ENCODE results near the gene TNRC6B. TPM values are rescaled to one million over a fixed set of nuclear protein-coding genes. Genes with fewer than 3 reads are reported as not detected.

The TNRC6B gene
- total RNA-seq, 1 donor from 2014 or later = 51.2 TPM

DNA sequence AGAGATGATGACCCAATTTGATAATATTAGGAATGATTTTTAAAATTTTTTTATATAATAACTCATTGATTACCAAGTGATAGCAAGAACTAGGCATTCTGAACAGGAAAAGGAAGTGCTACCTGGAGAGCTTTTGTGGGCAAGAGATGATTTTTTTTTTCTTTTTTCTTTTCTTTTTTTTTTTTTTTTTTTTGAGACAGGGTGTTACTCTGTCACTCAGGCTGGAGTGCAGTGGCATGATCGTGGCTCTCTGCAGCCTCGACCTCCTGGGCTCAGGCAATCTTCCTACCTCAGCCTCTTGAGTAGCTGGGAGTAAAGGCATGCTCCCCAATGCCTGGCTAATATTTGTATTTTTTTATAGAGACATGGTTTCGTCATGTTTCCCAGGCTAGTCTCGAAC lies 40.4 kb downstream of the TNRC6B start:
- H2AFZ ChIP-seq (ENCODE audit: low read depth, low read length) = no peak overlapping the region
- H3K36me3 ChIP-seq (ENCODE audit: insufficient read depth, low read length) = no peaks in the 10 kb centered on the region
- H3K4me3 ChIP-seq (ENCODE audit: insufficient read depth, low read depth, low read length) = no peak overlapping the region
- no peak for TF ChIP-seq EZH2 (IDR thresholded peaks at IDR 0.05; ENCODE audit: insufficient read depth, low read length)
- TF ChIP-seq CTCF (IDR thresholded peaks at IDR 0.05; ENCODE audit: insufficient read depth, low read depth, low read length) = no peak
- no peak overlapping the region for H3K4me2 ChIP-seq (ENCODE audit: low read length)
- peaks cover 10% of the 10 kb centered on the region for H3K4me1 ChIP-seq (ENCODE audit: insufficient read depth, low read length)
- Mint-ChIP-seq H3K27ac (ENCODE audit: unreplicated experiment) (no peak overlapping the region), H3K4me3 (ENCODE audit: unreplicated experiment) (no peak overlapping the region), H3K27me3 (ENCODE audit: low read depth, unreplicated experiment) (no peaks in the 10 kb centered on the region), H3K4me1 (ENCODE audit: low read depth, unreplicated experiment) (peaks cover 35% of the 10 kb centered on the region), H3K36me3 (ENCODE audit: low read depth, unreplicated experiment) (peaks cover 3% of the 10 kb centered on the region), H3K9me3 (ENCODE audit: unreplicated experiment) (peaks cover 2% of the 10 kb centered on the region)
- no peak for DNase-seq (ENCODE audit: low read depth)
- H4K20me1 ChIP-seq (ENCODE audit: insufficient read depth, low read length) = peaks cover 99% of the 10 kb centered on the region
- H3K9ac ChIP-seq (ENCODE audit: low read length) = no peak overlapping the region
- H3K9me3 ChIP-seq (ENCODE audit: insufficient read depth, low read depth, low read length) = no peaks in the 10 kb centered on the region
- no peak for FAIRE-seq
- peaks cover 96% of the 10 kb centered on the region for H3K79me2 ChIP-seq (ENCODE audit: insufficient read depth, low read length)
- no peaks in the 10 kb centered on the region for H3K27me3 ChIP-seq (ENCODE audit: insufficient read depth, low read length)
- no peak overlapping the region for H3K27ac ChIP-seq (ENCODE audit: low read depth, low read length)

DNA sequence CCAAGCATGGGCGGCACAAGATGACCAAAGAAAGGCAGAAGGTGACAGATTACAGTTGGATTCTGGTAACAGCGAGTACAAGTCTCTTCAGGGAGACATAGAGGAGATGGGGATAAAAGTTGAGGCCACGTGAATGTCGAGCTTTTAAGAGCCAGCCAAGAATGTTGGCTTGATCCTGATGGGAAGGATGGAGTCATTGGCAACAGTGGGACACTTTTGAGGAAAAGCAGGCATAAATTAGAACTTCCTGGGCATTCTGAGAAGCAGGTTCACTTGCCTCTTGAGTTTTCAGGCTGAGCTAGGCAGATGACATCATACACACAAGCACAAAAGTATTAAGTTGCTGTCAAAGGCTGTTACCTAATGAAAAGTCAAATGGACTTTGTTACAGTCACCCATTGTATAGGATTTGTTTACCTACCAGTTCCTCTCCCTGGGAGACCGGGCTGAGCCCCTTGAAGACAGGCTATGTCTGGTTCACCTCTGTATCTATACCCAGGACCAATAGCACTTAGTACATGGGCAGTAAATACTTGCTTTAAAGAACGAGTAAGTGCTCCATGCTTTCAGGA lies 41.1 kb downstream of the TNRC6B start:
- Mint-ChIP-seq H3K27ac (ENCODE audit: unreplicated experiment) (peak overlapping the region; percentile 36), H3K9me3 (ENCODE audit: unreplicated experiment) (peaks cover 2% of the 10 kb centered on the region)

More for the DNA sequence above, 41.1 kb downstream of the TNRC6B start:
- no peak overlapping the region for H2AFZ ChIP-seq (ENCODE audit: low read depth, low read length)
- peak overlapping the region; percentile 6 for H3K4me3 Mint-ChIP-seq (ENCODE audit: unreplicated experiment)
- DNase-seq (ENCODE audit: low read depth) = no peak
- H3K4me1 ChIP-seq (ENCODE audit: insufficient read depth, low read length) = peaks cover 10% of the 10 kb centered on the region
- peaks cover 99% of the 10 kb centered on the region for H4K20me1 ChIP-seq (ENCODE audit: insufficient read depth, low read length)
- peaks cover 3% of the 10 kb centered on the region for H3K36me3 Mint-ChIP-seq (ENCODE audit: low read depth, unreplicated experiment)
- H3K9me3 ChIP-seq (ENCODE audit: insufficient read depth, low read depth, low read length) = no peaks in the 10 kb centered on the region
- no peak overlapping the region for H3K27ac ChIP-seq (ENCODE audit: low read depth, low read length)
- no peak overlapping the region for H3K4me3 ChIP-seq (ENCODE audit: insufficient read depth, low read depth, low read length)
- H3K79me2 ChIP-seq (ENCODE audit: insufficient read depth, low read length) = peaks cover 96% of the 10 kb centered on the region
- no peaks in the 10 kb centered on the region for H3K27me3 ChIP-seq (ENCODE audit: insufficient read depth, low read length)
- no peaks in the 10 kb centered on the region for H3K36me3 ChIP-seq (ENCODE audit: insufficient read depth, low read length)
- H3K4me2 ChIP-seq (ENCODE audit: low read length) = no peak overlapping the region
- FAIRE-seq = no peak
- no peaks in the 10 kb centered on the region for H3K27me3 Mint-ChIP-seq (ENCODE audit: low read depth, unreplicated experiment)
- TF ChIP-seq EZH2 (IDR thresholded peaks at IDR 0.05; ENCODE audit: insufficient read depth, low read length) = no peak
- TF ChIP-seq CTCF (IDR thresholded peaks at IDR 0.05; ENCODE audit: insufficient read depth, low read depth, low read length) = no peak
- peaks cover 35% of the 10 kb centered on the region for H3K4me1 Mint-ChIP-seq (ENCODE audit: low read depth, unreplicated experiment)
- H3K9ac ChIP-seq (ENCODE audit: low read length) = no peak overlapping the region

Data from astrocyte (in vitro differentiated cells and primary cell).